Measurements from ENCODE around the gene ART5. TPM values are rescaled to one million over a fixed set of nuclear protein-coding genes. Genes with fewer than 3 reads are reported as not detected.
A peak's percentile ranks its signal among the peaks of the same experiment; 100 is the strongest.

ART5 gene
- total and polyA plus RNA-seq, 9 of the 15 experiments (the other 6 are each of a cell fraction or from before 2014, with no cell fraction given) = 0.08 to 0.59 (median 0.33) TPM

DNA sequence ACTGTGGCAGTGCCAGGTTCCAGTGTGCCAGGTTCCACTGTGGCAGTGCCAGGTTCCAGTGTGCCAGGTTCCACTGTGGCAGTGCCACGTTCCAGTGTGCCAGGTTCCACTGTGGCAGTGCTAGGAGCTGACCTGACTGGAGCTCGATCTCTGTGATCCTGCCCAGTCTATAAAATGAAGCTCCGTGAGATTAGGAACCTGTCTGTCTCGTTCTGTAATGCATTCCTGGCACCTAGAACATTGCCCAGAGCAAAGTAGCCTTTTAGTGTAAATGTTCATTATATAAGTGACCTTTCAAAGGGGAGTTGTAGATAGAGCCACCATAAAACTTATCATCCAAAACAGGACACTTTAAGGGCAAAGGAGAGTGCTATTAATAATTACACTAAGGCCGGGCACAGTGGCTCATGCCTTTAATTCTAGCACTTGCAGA, 36.0 kb downstream of the ART5 start:
- Histone ChIP-seq H3K4me1 (replicated peaks in 1 of 2; ENCODE audit: control insufficient read depth in 2 of 2, insufficient read depth in 2 of 2, low read length in 2 of 2) (peaks cover 0 to 13% of the 10 kb centered on the region in 2 experiments; a peak in 3 of 5 replicates), H3K27ac (ENCODE audit: extremely low read depth, low read depth, low read length) (no peak overlapping the region), H3K4me2 (ENCODE audit: insufficient read depth, low read length) (peak overlapping the region; percentile 23; the same call in 1 of the 2 replicates), H3K27me3 (ENCODE audit: control insufficient read depth in 2 of 2, insufficient read depth in 2 of 2, low read length in 2 of 2) (peaks cover 2 to 11% of the 10 kb centered on the region in 2 experiments; a peak in 4 of 5 replicates), H3K79me2 (ENCODE audit: control insufficient read depth, insufficient read depth, low read length) (no peaks in the 10 kb centered on the region), H4K20me1 (replicated peaks; ENCODE audit: control insufficient read depth, insufficient read depth, low read length) (no peaks in the 10 kb centered on the region), H2AFZ (ENCODE audit: low read depth, low read length) (no peak overlapping the region), H3K9ac (ENCODE audit: insufficient read depth in 1 of 2, low read depth in 2 of 2, low read length in 2 of 2) (no peak overlapping the region), H3K9me3 (replicated peaks; ENCODE audit: control insufficient read depth, insufficient read depth, low read depth, low read length) (no peaks in the 10 kb centered on the region), H3K36me3 (ENCODE audit: control insufficient read depth, insufficient read depth, low read length) (no peaks in the 10 kb centered on the region), H3K4me3 (no peak overlapping the region), H3K9me1 (ENCODE audit: control insufficient read depth, insufficient read depth, low read length) (no peaks in the 10 kb centered on the region)
- WGBS (ENCODE audit: insufficient coverage, low coverage, missing lambda C conversion rate) = 12% methylated on average over 5 of the region's 5 CpGs
- no TSS peak for BruUV-seq (replicated peaks)
- intact Hi-C loops (cut with micrococcal nuclease) = loop anchor here (10.0 kb wide), 1 partner anchor 151 kb away; no protein-coding TSS in a partner anchor
- no peak for ATAC-seq
- POLR2A ChIA-PET = interaction anchor here (1.1 kb wide), 1 partner anchor 22 kb away, joined by 3 read pairs; no protein-coding TSS in a partner anchor
- TF ChIP-seq NR2C1 (IDR thresholded peaks at IDR 0.05) (no peak), NR2C1 (tag; IDR thresholded peaks at IDR 0.05) (no peak), HNRNPL (IDR thresholded peaks at IDR 0.05; ENCODE audit: low read depth, low read length) (peak; percentile 72; the same call in 1 of the 2 replicates)
- in situ Hi-C loops (cut with MboI) = loop anchor here (10.0 kb wide), 1 partner anchor 141 kb away; no protein-coding TSS in a partner anchor
- no peak for FAIRE-seq
- CTCF ChIA-PET (ENCODE audit: low intra/inter-chr PET ratio) = no interaction called here
- DNase-seq (ENCODE audit: extremely low read depth in 1 of 4, low spot score in 3 of 4) = no peak

DNA sequence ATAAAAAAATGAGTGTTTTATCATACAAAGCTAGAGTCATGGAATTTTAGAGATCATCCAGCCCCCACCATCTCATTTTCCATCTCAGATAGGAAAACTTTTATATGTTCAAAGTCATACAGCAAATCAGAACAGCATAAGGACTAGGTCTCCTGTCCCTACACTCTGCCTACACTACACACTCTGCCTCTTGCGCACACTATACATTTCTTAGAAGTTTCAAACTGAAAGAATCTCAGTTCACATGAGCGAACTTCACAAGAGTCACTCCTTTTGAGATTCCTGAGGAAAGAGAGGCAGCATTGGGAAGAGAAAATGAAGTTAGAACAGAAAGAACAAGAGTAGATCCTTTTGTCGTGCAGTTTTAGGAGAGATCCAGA, 36.5 kb downstream of the ART5 start:
- WGBS (ENCODE audit: insufficient coverage, low coverage, missing lambda C conversion rate) = 8% methylated on average over 3 of the region's 3 CpGs
- intact Hi-C loops (cut with micrococcal nuclease) = loop anchor here (10.0 kb wide), 1 partner anchor 150 kb away; no protein-coding TSS in a partner anchor
- ATAC-seq = peak; percentile 61; the same call in 2 of the 3 replicates

More for the DNA sequence above, 36.5 kb downstream of the ART5 start:
- peaks cover 2 to 11% of the 10 kb centered on the region in 2 experiments; a peak in 4 of 5 replicates for H3K27me3 ChIP-seq (ENCODE audit: control insufficient read depth in 2 of 2, insufficient read depth in 2 of 2, low read length in 2 of 2)
- no peak overlapping the region for H3K4me3 ChIP-seq
- H3K4me1 ChIP-seq (replicated peaks in 1 of 2; ENCODE audit: control insufficient read depth in 2 of 2, insufficient read depth in 2 of 2, low read length in 2 of 2) = peaks cover 0 to 13% of the 10 kb centered on the region in 2 experiments; a peak in 3 of 5 replicates
- no TSS peak for BruUV-seq (replicated peaks)
- H3K27ac ChIP-seq (ENCODE audit: extremely low read depth, low read depth, low read length) = no peak overlapping the region
- ChIA-PET POLR2A (interaction anchor here (1.1 kb wide), 1 partner anchor 22 kb away, joined by 3 read pairs; no protein-coding TSS in a partner anchor), CTCF (ENCODE audit: low intra/inter-chr PET ratio) (no interaction called here)
- no peak overlapping the region for H3K9ac ChIP-seq (ENCODE audit: insufficient read depth in 1 of 2, low read depth in 2 of 2, low read length in 2 of 2)
- no peaks in the 10 kb centered on the region for H3K9me1 ChIP-seq (ENCODE audit: control insufficient read depth, insufficient read depth, low read length)
- in situ Hi-C loops (cut with MboI) = loop anchor here (10.0 kb wide), 1 partner anchor 140 kb away; no protein-coding TSS in a partner anchor
- DNase-seq (ENCODE audit: extremely low read depth in 1 of 4, low spot score in 3 of 4) (no peak), FAIRE-seq (peak; percentile 29)
- no peaks in the 10 kb centered on the region for H4K20me1 ChIP-seq (replicated peaks; ENCODE audit: control insufficient read depth, insufficient read depth, low read length)
- no peaks in the 10 kb centered on the region for H3K79me2 ChIP-seq (ENCODE audit: control insufficient read depth, insufficient read depth, low read length)
- TF ChIP-seq NRF1 (conservative IDR thresholded peaks at IDR 0.05 in 1 of 2, IDR thresholded peaks at IDR 0.05 in 1 of 2) (peak; percentile 37 to 50; a peak in 3 of 4 replicates), ARID1B (IDR thresholded peaks at IDR 0.05) (0 out of 2 replicates have a peak, but pooled peaks have one; percentile 33), TAL1 (IDR thresholded peaks at IDR 0.05) (0 out of 2 replicates have a peak, but pooled peaks have one; percentile 0), OTX1 (CRISPR knock-in tag; IDR thresholded peaks at IDR 0.05) (no peak), TFAM (CRISPR knock-in tag; conservative IDR thresholded peaks at IDR 0.05) (no peak)
- H3K36me3 ChIP-seq (ENCODE audit: control insufficient read depth, insufficient read depth, low read length) = no peaks in the 10 kb centered on the region
- no peak overlapping the region; the same call in 1 of the 2 replicates for H2AFZ ChIP-seq (ENCODE audit: low read depth, low read length)
- H3K4me2 ChIP-seq (ENCODE audit: insufficient read depth, low read length) = peak overlapping the region; percentile 23; the same call in 1 of the 2 replicates
- H3K9me3 ChIP-seq (replicated peaks; ENCODE audit: control insufficient read depth, insufficient read depth, low read depth, low read length) = no peaks in the 10 kb centered on the region
